Measurements from ENCODE around the gene ZFAND2B.

The ZFAND2B gene

GRCh38 chr2:219243291-219243761 is 36.7 kb downstream of the ZFAND2B start:
- Histone ChIP-seq H3K27me3 (replicated peaks; ENCODE audit: control insufficient read depth, insufficient read depth, low read length) (no peaks in the 10 kb centered on the region), H3K4me3 (replicated peaks; ENCODE audit: low read depth, low read length) (no peak overlapping the region), H3K36me3 (ENCODE audit: control insufficient read depth, insufficient read depth, low read length) (peaks cover 7% of the 10 kb centered on the region)
- TF ChIP-seq CTCF (IDR thresholded peaks at IDR 0.05; ENCODE audit: insufficient read depth, low read length, poor library complexity, severe bottlenecking), result no peak
- no peak for DNase-seq (ENCODE audit: extremely low read depth, insufficient read length)

GRCh38 chr2:219244789-219245147 is 38.2 kb downstream of the ZFAND2B start:
- peak overlapping the region; percentile 82 for H3K4me3 ChIP-seq (replicated peaks; ENCODE audit: low read depth, low read length)
- H3K36me3 ChIP-seq (ENCODE audit: control insufficient read depth, insufficient read depth, low read length), result peaks cover 7% of the 10 kb centered on the region
- no peak for TF ChIP-seq CTCF (IDR thresholded peaks at IDR 0.05; ENCODE audit: insufficient read depth, low read length, poor library complexity, severe bottlenecking)
- no peaks in the 10 kb centered on the region for H3K27me3 ChIP-seq (replicated peaks; ENCODE audit: control insufficient read depth, insufficient read depth, low read length)
- no peak for DNase-seq (ENCODE audit: extremely low read depth, insufficient read length)

- Histone ChIP-seq H3K36me3 (ENCODE audit: control insufficient read depth, insufficient read depth, low read length) (peaks cover 11% of the 10 kb centered on the region), H3K4me3 (replicated peaks; ENCODE audit: low read depth, low read length) (peak within 1 kb of the TSS; percentile 82), H3K27me3 (replicated peaks; ENCODE audit: control insufficient read depth, insufficient read depth, low read length) (no peaks in the 10 kb centered on the region)
- TF ChIP-seq CTCF (IDR thresholded peaks at IDR 0.05; ENCODE audit: insufficient read depth, low read length, poor library complexity, severe bottlenecking), result no peak
- DNase-seq (ENCODE audit: extremely low read depth, insufficient read length), result peak; percentile 92
These were observed 38.7 kb downstream of the ZFAND2B start, which contains the start of the genes GLB1L and STK16 for GRCh38 chr2:219245148-219245898. GLB1L (minus strand) TSS chr2:219245444; CDS start chr2:219243573, 1,871 bp downstream. STK16 (plus strand) TSS chr2:219245479; CDS start chr2:219246000, 521 bp downstream.

- Histone ChIP-seq H3K4me3 (replicated peaks; ENCODE audit: low read depth, low read length) (peak overlapping the region; percentile 82), H3K36me3 (ENCODE audit: control insufficient read depth, insufficient read depth, low read length) (peaks cover 14% of the 10 kb centered on the region), H3K27me3 (replicated peaks; ENCODE audit: control insufficient read depth, insufficient read depth, low read length) (no peaks in the 10 kb centered on the region)
- TF ChIP-seq CTCF (IDR thresholded peaks at IDR 0.05; ENCODE audit: insufficient read depth, low read length, poor library complexity, severe bottlenecking), result no peak
- DNase-seq (ENCODE audit: extremely low read depth, insufficient read length), result no peak
These were observed 39.3 kb downstream of the ZFAND2B start for GRCh38 chr2:219245899-219246230.

- TF ChIP-seq CTCF (IDR thresholded peaks at IDR 0.05; ENCODE audit: insufficient read depth, low read length, poor library complexity, severe bottlenecking), result no peak
- no peak for DNase-seq (ENCODE audit: extremely low read depth, insufficient read length)
- H3K4me3 ChIP-seq (replicated peaks; ENCODE audit: low read depth, low read length), result no peak overlapping the region
- H3K36me3 ChIP-seq (ENCODE audit: control insufficient read depth, insufficient read depth, low read length), result peaks cover 18% of the 10 kb centered on the region
- no peaks in the 10 kb centered on the region for H3K27me3 ChIP-seq (replicated peaks; ENCODE audit: control insufficient read depth, insufficient read depth, low read length)
These were observed 40.0 kb downstream of the ZFAND2B start for GRCh38 chr2:219246559-219246958.

All from GM06990 (cell line).